Stimulated activated naive B cell treated with anti-CD40 and anti-IgM and Interleukin-4, amounts not matched to agents 10 μg/mL and 1 μg/mL and 100 μg/mL, for 72 hours (primary cell): ENCODE measurements around the gene SGIP1.

Experiments used
- ATAC-seq, 2 donors: fragments of 150-1000 bp; cut with Tn5 transposase; replicated peaks; 2 replicates each; pipeline ENCODE4 v1.10.0; 2021; ENCODE audit warnings: moderate library complexity in 1 of 2
- DNase-seq: peaks from one replicate; pipeline ENCODE4 v3.0.0; 2021
- H3K27ac Mint-ChIP-seq: one replicate; pipeline ENCODE4 v1.8.0; 2022; ENCODE audit warnings: mild to moderate bottlenecking, mixed read lengths
- H3K27me3 Mint-ChIP-seq, 2 donors: one replicate each; pipeline ENCODE4 v1.8.0; 2022; ENCODE audit warnings: mixed read lengths in 2 of 2
- H3K36me3 Mint-ChIP-seq, 2 donors: one replicate each; pipeline ENCODE4 v1.8.0; 2022; ENCODE audit warnings: mixed read lengths in 2 of 2, mild to moderate bottlenecking in 1 of 2
- H3K4me1 Mint-ChIP-seq, 2 donors: one replicate each; pipeline ENCODE4 v1.8.0; 2022; ENCODE audit warnings: mixed read lengths in 2 of 2, mild to moderate bottlenecking in 1 of 2
- H3K4me3 Mint-ChIP-seq, 2 donors: one replicate each; pipeline ENCODE4 v1.8.0; 2022; ENCODE audit warnings: mild to moderate bottlenecking in 2 of 2, mixed read lengths in 2 of 2, moderate library complexity in 1 of 2
- H3K9me3 Mint-ChIP-seq, 2 donors: one replicate each; pipeline ENCODE4 v1.8.0; 2022; ENCODE audit warnings: mixed read lengths in 2 of 2, mild to moderate bottlenecking in 1 of 2

Gene SGIP1

DNA sequence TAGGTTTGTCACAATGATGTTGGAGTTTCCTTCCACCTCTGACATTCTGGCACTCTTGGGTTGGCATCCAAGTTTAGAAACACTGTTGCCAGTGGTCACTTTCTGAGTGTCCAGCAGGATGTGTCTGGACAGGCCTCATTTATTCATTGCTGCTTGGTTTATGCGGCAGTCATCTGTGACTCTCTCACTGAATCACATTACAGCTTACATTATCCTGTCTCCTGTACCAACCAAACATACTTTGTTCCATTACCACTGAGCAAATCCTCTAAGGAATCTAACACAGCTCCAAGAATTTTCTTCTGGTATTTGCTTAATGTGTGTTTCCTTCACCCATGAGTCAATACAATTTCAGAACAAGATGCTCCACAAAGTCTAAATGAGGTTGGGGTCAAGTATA, 19.9 kb downstream of the SGIP1 start:
- Mint-ChIP-seq H3K27ac (no peak overlapping the region), H3K36me3 (no peaks in the 10 kb centered on the region), H3K27me3 (peaks cover 3 to 4% of the 10 kb centered on the region in 2 donors), H3K4me3 (no peak overlapping the region), H3K9me3 (no peaks in the 10 kb centered on the region), H3K4me1 (no peaks in the 10 kb centered on the region)
- DNase-seq (no peak), ATAC-seq (no peak)

DNA sequence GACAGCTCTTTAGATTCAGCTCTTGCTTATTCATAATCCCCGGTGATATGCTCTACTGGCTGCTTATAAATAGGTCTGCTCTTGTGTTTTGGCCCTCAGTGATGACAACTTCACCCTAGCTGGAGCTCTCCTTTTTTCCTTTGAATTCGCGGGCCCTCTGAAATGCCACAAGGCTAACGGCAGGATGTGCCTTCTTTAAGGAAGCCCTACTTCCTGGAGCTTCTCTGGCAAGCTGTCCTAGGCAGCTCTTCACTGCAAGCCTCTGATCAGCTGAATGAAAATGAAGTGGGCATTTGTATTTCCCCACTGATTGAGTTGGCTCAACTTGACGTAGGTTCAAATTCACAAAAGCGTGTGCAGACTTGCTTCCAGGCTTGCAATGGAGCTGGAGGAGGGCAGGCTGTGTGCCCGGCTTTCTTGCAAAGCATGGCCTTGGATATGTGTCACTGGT, 22.2 kb downstream of the SGIP1 start:
- Mint-ChIP-seq H3K4me1 (no peaks in the 10 kb centered on the region), H3K4me3 (no peak overlapping the region), H3K9me3 (no peaks in the 10 kb centered on the region), H3K27me3 (peaks cover 3 to 4% of the 10 kb centered on the region in 2 donors), H3K27ac (no peak overlapping the region), H3K36me3 (no peaks in the 10 kb centered on the region)
- ATAC-seq, result no peak
- no peak for DNase-seq

DNA sequence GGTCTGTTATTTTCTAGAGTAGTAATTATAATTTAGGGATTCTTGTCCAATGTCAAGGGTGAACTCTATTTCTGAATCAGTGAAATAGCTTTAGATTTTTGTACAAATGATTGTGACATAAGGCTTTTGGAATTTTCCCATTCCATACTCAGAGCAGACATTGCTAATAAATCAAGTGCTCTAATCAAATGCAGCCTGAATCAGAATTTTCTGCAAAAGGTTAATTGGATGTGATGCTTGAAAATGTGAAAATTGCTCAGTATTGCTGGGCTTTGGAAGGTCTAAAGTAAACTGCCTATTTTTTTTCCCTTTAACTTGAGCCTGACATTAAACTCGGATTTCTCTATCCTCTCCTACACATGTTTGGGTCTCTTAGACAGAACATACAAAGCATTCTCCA, 23.2 kb downstream of the SGIP1 start:
- Mint-ChIP-seq H3K4me3 (no peak overlapping the region), H3K9me3 (no peaks in the 10 kb centered on the region), H3K36me3 (no peaks in the 10 kb centered on the region), H3K27me3 (peaks cover 3 to 4% of the 10 kb centered on the region in 2 donors), H3K27ac (no peak overlapping the region), H3K4me1 (no peaks in the 10 kb centered on the region)
- DNase-seq, result no peak
- no peak for ATAC-seq

DNA sequence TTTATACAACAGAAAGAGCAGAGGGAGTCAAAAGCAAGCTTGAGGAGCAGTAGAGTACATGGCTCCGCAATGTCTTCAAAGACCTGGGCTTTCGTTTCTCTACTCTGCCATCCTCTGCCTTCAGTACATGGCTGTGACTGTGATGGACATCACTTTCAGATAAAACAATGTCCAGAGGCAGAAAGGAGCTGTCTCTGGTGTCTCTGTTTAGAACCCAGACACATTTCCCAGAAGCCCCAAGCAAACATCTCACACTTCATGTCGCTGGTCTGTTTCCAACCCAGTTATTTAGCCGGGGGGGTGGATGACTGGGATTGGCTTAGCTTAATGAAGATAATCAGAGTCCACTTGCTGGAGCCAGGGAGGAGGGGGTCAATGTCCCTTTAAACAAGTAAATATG, 25.6 kb downstream of the SGIP1 start:
- H3K27me3 Mint-ChIP-seq, result peaks cover 4 to 7% of the 10 kb centered on the region in 2 donors
- DNase-seq (no peak), ATAC-seq (no peak)
- no peak overlapping the region for H3K27ac Mint-ChIP-seq
- no peaks in the 10 kb centered on the region for H3K9me3 Mint-ChIP-seq
- no peak overlapping the region for H3K4me3 Mint-ChIP-seq
- H3K36me3 Mint-ChIP-seq, result no peaks in the 10 kb centered on the region
- H3K4me1 Mint-ChIP-seq, result no peaks in the 10 kb centered on the region

DNA sequence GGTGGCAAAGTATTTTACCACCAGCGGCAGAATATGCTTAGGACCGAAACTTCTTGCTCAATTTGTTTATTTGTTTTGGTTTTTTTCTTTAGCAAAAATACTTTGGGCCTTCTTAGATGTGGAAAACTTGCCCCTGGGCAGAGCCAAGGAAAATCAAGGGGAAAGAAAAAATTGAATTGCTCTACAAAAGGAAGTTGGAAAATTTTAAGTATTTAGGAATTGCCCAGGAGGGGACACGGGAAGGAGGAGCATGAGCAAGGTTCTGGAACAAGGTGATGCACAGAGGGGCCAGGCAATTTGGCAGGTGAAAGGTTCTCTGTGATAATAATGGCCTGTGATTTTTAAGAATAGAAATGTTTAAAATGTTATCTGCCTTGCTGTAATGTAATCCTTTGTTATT, 28.6 kb downstream of the SGIP1 start:
- ATAC-seq, result no peak

DNA sequence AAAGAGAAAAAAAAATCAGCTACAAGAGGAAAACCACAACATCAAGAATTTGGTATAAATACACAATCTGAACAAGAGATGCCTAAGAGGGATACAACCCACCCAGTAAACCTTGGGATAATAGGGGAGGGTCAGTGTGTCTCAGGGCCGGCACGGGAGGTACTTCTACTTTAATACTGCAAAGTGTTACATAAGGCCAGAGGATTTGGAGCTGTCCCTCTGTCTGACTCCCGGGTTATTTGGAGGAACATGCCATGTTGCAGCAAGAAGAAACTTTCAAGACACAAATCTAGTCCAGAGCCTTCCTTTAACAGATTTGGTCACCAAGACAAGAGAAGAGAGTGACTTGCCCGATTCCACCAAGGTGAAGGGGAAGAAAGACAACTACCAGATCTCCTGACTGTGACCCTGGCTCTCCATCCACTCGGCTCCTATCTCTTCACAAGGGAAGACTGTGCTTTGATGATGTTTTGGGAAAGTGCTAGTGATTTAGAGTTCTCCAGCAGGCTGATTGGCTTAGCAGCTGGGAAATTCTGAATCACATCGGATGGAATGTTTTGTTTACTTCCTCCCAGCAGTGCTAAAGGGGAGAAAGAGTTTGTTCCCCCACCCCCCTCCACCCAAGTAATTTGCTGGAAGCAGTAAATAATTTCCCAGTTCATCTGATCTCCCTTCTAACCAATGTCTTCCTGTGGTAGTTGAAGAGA, 29.3 kb downstream of the SGIP1 start:
- Mint-ChIP-seq H3K36me3 (no peaks in the 10 kb centered on the region), H3K27me3 (peaks cover 7 to 9% of the 10 kb centered on the region in 2 donors), H3K9me3 (peaks cover 2 to 5% of the 10 kb centered on the region in 2 donors), H3K4me1 (no peaks in the 10 kb centered on the region), H3K4me3 (no peak overlapping the region), H3K27ac (no peak overlapping the region)
- no peak for DNase-seq
- ATAC-seq, result no peak

More for the DNA sequence above, 28.6 kb downstream of the SGIP1 start:
- no peak overlapping the region for H3K4me3 Mint-ChIP-seq
- peaks cover 0 to 5% of the 10 kb centered on the region in 2 donors for H3K9me3 Mint-ChIP-seq
- H3K36me3 Mint-ChIP-seq, result no peaks in the 10 kb centered on the region
- H3K27me3 Mint-ChIP-seq, result peaks cover 7 to 9% of the 10 kb centered on the region in 2 donors
- H3K27ac Mint-ChIP-seq, result no peak overlapping the region
- DNase-seq, result no peak
- H3K4me1 Mint-ChIP-seq, result no peaks in the 10 kb centered on the region

DNA sequence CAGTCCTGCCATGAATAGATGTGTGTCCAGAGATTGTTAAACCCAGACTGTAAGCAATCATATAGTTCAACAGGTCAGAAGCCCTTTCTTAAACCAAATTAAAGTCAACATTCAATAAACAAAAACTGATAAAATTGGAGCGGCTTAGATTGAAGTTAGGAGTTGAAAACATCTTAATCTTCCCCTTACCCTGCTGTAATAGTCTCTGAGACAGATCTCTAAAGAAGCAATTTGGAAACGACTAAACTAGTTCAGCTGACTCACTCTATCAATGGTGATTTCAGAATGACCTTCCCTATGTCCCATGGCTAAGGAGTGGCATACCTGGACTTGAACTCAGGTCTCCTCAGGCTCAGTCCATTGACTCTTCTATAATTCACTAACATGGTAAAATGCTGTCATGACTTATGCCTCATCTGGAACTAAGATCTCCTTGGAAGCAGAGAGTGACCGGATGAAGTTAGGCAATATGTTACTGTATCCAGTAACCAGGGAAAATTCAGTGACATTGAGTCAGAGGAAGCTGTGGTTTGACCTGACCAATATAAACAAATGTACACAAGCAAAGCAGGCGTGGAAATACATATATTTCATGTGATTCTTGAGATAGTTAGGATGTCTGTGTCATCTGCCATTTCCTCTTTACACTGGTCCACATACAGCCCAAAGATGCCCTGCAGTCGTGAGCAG, 30.1 kb downstream of the SGIP1 start:
- no peak overlapping the region for H3K27ac Mint-ChIP-seq
- H3K4me1 Mint-ChIP-seq, result no peaks in the 10 kb centered on the region
- no peak overlapping the region for H3K4me3 Mint-ChIP-seq
- H3K9me3 Mint-ChIP-seq, result peaks cover 2 to 5% of the 10 kb centered on the region in 2 donors
- H3K36me3 Mint-ChIP-seq, result no peaks in the 10 kb centered on the region
- ATAC-seq (no peak), DNase-seq (no peak)
- peaks cover 7 to 9% of the 10 kb centered on the region in 2 donors for H3K27me3 Mint-ChIP-seq

DNA sequence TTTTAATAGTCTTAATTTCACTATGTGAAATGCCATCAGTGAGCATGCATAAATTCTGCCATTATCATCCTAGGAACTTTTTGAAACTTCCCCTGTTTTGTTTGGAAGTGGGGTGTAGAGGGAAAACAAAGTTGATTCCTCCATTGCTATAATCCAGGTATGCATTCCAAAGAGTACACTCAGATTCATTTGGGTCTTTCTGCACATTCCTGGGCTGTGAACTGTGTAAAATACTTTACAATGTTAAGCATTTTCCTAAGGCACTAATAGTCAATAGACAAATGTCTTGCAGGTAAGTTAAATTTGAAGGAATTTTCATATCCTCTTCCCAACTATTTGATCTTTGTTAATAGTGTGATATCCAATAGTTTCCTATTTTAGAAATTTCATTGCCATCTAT, 36.2 kb downstream of the SGIP1 start:
- H3K4me3 Mint-ChIP-seq, result no peak overlapping the region
- no peaks in the 10 kb centered on the region for H3K4me1 Mint-ChIP-seq
- H3K27ac Mint-ChIP-seq, result no peak overlapping the region
- peaks cover 4 to 5% of the 10 kb centered on the region in 2 donors for H3K9me3 Mint-ChIP-seq
- ATAC-seq (no peak), DNase-seq (no peak)
- H3K27me3 Mint-ChIP-seq, result peaks cover 0 to 5% of the 10 kb centered on the region in 2 donors
- no peaks in the 10 kb centered on the region for H3K36me3 Mint-ChIP-seq

DNA sequence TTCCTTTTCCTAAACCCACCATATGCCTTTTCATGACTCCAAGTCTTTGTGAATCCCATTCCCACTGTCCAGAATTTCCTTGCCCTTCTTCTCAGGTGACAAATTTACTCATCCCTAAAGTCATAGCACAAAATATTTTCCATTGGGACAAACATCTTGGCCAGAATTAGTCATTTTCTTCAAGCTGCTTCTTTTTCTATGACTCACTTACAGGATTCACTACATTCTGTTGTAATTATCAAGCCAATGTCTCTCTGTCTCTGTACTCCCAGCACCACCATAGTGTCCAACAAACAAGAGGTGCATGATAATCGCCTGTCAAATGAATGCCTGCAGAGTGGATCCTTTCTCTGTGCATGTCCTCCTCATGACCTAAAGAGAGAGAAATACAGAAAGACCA, 37.8 kb downstream of the SGIP1 start:
- peaks cover 4 to 5% of the 10 kb centered on the region in 2 donors for H3K9me3 Mint-ChIP-seq
- H3K27me3 Mint-ChIP-seq, result peaks cover 0 to 4% of the 10 kb centered on the region in 2 donors
- ATAC-seq, result no peak
- no peaks in the 10 kb centered on the region for H3K36me3 Mint-ChIP-seq
- DNase-seq, result no peak
- no peaks in the 10 kb centered on the region for H3K4me1 Mint-ChIP-seq
- no peak overlapping the region for H3K4me3 Mint-ChIP-seq
- H3K27ac Mint-ChIP-seq, result no peak overlapping the region

DNA sequence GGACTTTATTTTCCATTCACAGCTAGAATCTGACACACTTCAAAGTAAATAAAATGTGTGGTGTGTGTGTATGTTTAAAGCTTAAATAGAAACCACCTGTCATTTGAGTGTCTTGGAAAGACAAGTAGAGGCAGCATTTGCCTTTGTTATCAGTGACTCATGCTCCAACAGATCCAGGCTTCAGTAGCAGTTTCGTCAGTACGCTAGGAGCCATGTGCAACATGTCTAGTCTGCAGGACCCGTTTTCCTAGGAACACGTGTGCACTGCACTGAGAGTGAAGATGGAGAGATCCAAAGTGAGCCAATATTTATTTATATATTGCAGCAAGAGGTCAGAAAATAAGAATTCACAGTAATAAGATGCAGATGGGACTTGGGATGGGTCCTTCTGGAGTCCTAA, 41.8 kb downstream of the SGIP1 start:
- ATAC-seq (no peak), DNase-seq (no peak)
- H3K4me1 Mint-ChIP-seq, result peaks cover 2 to 9% of the 10 kb centered on the region in 2 donors
- H3K27ac Mint-ChIP-seq, result no peak overlapping the region
- H3K9me3 Mint-ChIP-seq, result peaks cover 0 to 2% of the 10 kb centered on the region in 2 donors
- H3K36me3 Mint-ChIP-seq, result no peaks in the 10 kb centered on the region
- no peak overlapping the region for H3K4me3 Mint-ChIP-seq
- peaks cover 0 to 3% of the 10 kb centered on the region in 2 donors for H3K27me3 Mint-ChIP-seq

DNA sequence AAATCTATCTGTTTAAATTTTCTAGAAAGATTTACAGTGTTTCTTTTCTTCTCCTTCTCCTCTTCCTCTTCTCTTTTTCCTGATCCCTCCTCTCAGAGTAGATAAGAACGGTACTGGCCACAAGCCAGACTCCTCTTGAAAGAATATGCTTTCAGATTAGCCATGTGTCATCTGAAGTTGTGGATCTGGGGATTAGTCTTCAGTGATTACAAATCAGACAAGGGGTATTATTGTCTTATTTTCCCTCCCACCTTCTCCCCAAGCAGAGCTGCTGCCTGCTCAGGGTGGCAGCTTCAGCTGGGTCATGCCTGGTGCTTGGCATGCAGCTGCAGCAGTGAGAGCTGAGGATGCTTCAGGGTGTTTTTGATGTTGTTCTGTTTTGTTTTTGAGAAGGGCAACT, 42.7 kb downstream of the SGIP1 start:
- Mint-ChIP-seq H3K4me1 (peaks cover 2 to 9% of the 10 kb centered on the region in 2 donors), H3K36me3 (no peaks in the 10 kb centered on the region), H3K9me3 (peaks cover 0 to 2% of the 10 kb centered on the region in 2 donors), H3K27me3 (peaks cover 0 to 3% of the 10 kb centered on the region in 2 donors), H3K27ac (no peak overlapping the region), H3K4me3 (no peak overlapping the region)
- ATAC-seq, result no peak
- no peak for DNase-seq

DNA sequence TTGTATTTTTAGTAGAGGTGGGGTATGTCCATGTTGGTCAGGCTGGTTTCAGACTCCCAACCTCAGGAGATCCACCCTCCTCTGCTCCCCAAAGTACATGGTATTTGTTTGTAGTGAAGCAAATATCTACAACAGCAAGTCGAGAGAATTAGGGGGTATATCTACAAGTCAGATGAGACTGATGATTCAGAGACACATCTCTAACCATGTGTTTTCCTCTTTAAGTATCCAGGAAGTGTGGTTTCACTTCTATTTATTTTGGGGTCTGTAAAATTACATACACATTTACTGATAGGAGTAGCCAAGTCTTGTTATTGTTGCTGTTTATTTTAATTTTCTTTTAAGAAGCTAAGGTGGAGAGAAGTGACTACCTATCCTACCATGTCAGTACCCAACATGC, 44.9 kb downstream of the SGIP1 start:
- Mint-ChIP-seq H3K9me3 (no peaks in the 10 kb centered on the region), H3K27me3 (peaks cover 0 to 3% of the 10 kb centered on the region in 2 donors), H3K4me1 (peaks cover 2 to 9% of the 10 kb centered on the region in 2 donors), H3K36me3 (no peaks in the 10 kb centered on the region), H3K27ac (no peak overlapping the region), H3K4me3 (no peak overlapping the region)
- ATAC-seq (no peak), DNase-seq (no peak)

DNA sequence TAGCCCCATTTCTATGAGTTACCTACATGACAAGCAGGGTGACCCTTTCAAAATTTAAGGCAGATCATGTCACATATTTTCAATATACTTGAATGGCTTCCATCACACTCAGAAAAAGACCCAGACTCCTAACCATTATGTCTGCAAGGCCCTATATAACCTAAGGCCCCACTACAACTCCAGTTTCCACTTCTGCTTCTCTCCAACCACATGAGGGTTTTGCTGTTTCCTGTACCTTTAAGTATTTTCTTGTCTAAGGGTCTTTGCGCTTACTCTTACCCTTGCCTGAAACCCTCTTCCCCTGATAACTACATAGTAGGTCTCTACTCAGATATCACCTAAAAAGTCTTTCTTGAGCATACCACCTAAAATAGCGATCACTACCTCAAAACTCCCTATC, 46.1 kb downstream of the SGIP1 start:
- no peak overlapping the region for H3K27ac Mint-ChIP-seq
- DNase-seq (no peak), ATAC-seq (no peak)
- H3K36me3 Mint-ChIP-seq, result no peaks in the 10 kb centered on the region
- H3K4me1 Mint-ChIP-seq, result peaks cover 2 to 9% of the 10 kb centered on the region in 2 donors
- no peak overlapping the region for H3K4me3 Mint-ChIP-seq
- peaks cover 0 to 3% of the 10 kb centered on the region in 2 donors for H3K27me3 Mint-ChIP-seq
- H3K9me3 Mint-ChIP-seq, result no peaks in the 10 kb centered on the region

DNA sequence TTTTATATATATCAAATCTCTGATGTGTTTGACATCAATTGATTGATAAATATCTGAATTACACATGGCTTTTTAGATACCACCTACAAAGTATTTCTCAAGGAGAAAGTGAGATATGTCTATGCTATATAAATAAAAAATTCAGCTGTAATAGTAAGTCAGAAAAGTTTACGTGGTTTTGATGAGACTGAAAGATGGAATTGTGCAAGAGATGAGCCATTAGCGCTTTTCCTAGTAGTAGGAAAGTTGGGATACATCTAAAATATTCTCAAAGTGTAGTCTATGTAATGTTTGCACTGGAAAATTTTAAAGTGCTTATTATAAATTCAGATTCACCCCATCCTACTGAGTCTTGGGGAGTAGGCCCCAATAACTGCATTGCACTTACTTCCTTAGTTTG, 49.1 kb downstream of the SGIP1 start:
- no peak overlapping the region for H3K27ac Mint-ChIP-seq
- peaks cover 2 to 9% of the 10 kb centered on the region in 2 donors for H3K4me1 Mint-ChIP-seq
- H3K27me3 Mint-ChIP-seq, result no peaks in the 10 kb centered on the region
- ATAC-seq (no peak), DNase-seq (no peak)
- H3K9me3 Mint-ChIP-seq, result no peaks in the 10 kb centered on the region
- no peaks in the 10 kb centered on the region for H3K36me3 Mint-ChIP-seq
- H3K4me3 Mint-ChIP-seq, result no peak overlapping the region

DNA sequence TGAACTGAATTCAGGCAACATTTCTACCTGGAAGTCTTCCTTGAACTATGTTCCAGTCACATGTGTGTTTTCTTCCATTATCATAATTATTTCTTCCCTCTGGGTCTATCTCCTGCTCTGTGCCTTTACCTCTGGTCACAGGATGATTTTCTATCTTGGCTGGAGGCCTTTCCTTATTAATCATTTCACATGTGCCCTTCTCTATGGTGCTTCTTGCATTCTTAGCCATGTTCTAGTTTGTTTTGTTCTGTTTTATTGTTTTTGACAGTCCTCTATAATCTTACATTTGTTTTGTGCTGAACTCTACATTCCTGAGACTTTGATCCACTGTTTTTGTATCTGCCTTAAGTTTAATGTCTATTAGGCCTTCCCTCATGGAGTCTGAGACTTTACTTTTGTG, 51.0 kb downstream of the SGIP1 start:
- DNase-seq (no peak), ATAC-seq (no peak)
- H3K4me3 Mint-ChIP-seq, result no peak overlapping the region
- H3K36me3 Mint-ChIP-seq, result no peaks in the 10 kb centered on the region
- no peaks in the 10 kb centered on the region for H3K9me3 Mint-ChIP-seq
- peaks cover 2 to 3% of the 10 kb centered on the region in 2 donors for H3K4me1 Mint-ChIP-seq
- H3K27ac Mint-ChIP-seq, result no peak overlapping the region
- no peaks in the 10 kb centered on the region for H3K27me3 Mint-ChIP-seq
